ENCODE results near the gene AOPEP. TPM values are rescaled to one million over a fixed set of nuclear protein-coding genes. Genes with fewer than 3 reads are reported as not detected.
A peak's percentile ranks its signal among the peaks of the same experiment; 100 is the strongest.

The AOPEP gene
- total RNA-seq, 2 experiments from 2014 or later: 8.9 to 9.5 TPM

DNA sequence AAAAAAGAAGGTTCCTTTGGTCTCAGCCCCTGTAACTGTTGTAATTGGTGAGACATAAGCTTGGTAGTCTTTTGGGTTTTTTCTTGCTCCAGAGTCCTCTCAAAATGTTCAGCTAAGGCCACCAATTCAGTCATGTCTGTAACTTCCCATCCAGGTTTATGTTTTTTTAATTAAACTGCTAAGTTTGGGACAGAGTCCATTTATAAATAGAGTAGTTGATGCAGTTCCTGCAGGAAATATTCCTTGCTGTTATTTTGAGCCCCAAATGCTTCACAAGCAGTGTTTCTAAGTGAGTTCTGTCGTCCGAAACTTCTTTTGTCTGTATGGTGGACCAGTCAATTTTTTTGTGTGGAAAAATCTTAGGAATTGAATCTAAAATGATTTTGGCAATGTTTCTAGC, 155.0 kb downstream of the AOPEP start:
- CTCF ChIA-PET: interaction anchor here (1.0 to 1.6 kb wide), 2 partner anchors 17 to 19 kb away, joined by 3 to 4 read pairs; no protein-coding TSS in a partner anchor
- POLR2A ChIA-PET: interaction anchor here (0.7 kb wide), 2 partner anchors 197 to 234 kb away, joined by 3 to 5 read pairs; no protein-coding TSS in a partner anchor
- H3K27ac Mint-ChIP-seq: no peak overlapping the region
- H3K9me3 Mint-ChIP-seq (ENCODE audit: low read depth): no peaks in the 10 kb centered on the region
- DNase-seq: no peak
- no peaks in the 10 kb centered on the region for H3K36me3 Mint-ChIP-seq (ENCODE audit: low read depth)
- intact Hi-C loops (cut with DNase I, micrococcal nuclease): no loop called here
- peaks cover 16% of the 10 kb centered on the region for H3K4me1 Mint-ChIP-seq
- H3K4me3 Mint-ChIP-seq: no peak overlapping the region
- no peak for ATAC-seq
- no peaks in the 10 kb centered on the region for H3K27me3 Mint-ChIP-seq

DNA sequence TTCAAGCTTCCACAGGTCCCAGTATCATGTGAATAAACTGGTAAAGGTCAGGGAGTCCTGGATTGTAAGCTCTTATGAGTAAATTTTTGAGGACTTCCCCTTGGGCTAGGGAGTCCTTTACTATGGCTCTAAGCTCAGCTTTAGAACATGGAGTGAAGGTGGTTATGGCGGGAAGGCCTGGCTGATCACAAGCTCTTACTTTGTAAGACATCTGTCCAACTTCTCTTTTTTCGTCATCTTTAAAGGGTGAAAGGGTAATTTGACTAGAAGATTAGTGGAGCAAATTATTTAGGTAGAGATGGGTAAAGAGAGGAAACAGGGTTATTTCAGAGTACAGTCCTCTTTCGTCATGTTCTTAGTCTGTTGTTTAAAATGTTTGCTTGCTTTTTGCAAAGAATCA, 155.4 kb downstream of the AOPEP start:
- intact Hi-C loops (cut with DNase I, micrococcal nuclease): no loop called here
- Mint-ChIP-seq H3K36me3 (ENCODE audit: low read depth) (no peaks in the 10 kb centered on the region), H3K27me3 (no peaks in the 10 kb centered on the region), H3K4me3 (no peak overlapping the region), H3K9me3 (ENCODE audit: low read depth) (no peaks in the 10 kb centered on the region), H3K27ac (no peak overlapping the region), H3K4me1 (peaks cover 16% of the 10 kb centered on the region)
- DNase-seq (no peak), ATAC-seq (no peak)
- POLR2A ChIA-PET: interaction anchor here (0.7 kb wide), 1 partner anchor 197 kb away, joined by 5 read pairs; no protein-coding TSS in a partner anchor
- CTCF ChIA-PET: interaction anchor here (1.6 kb wide), 1 partner anchor 19 kb away, joined by 4 read pairs; no protein-coding TSS in a partner anchor

DNA sequence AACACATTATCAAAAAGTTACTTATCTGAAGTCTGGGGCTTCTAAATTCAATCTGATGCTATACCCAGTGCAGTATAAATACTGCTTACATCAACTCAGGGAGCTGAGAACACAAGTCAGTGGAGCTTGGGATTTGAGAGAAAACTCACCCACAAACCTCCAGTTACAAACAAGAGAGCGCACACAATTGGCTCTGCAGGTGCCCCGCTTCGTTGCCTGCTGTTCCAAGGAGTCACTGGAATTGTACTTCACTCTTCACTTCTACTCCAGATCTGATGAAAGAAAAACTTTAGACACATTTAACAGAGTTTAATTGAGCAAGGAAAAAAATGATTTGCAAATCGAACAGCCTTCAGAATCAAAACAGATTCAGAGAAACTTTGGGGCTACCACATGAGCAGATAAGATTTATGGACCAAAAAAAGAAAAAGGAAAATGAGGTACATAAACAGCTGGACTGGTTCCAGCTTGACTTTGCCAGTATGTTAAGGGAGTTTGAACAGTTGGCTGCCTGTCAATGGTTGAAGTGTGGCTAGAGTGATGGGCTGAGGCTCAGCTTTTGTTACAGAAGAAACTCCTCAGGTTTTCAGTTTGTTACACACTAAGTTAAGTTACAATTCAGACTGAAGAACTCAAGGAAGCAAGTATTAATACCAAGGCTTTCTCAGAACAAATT, 156.6 kb downstream of the AOPEP start:
- Mint-ChIP-seq H3K27ac (no peak overlapping the region), H3K27me3 (no peaks in the 10 kb centered on the region), H3K4me1 (peaks cover 13% of the 10 kb centered on the region), H3K9me3 (ENCODE audit: low read depth) (no peaks in the 10 kb centered on the region), H3K36me3 (ENCODE audit: low read depth) (no peaks in the 10 kb centered on the region), H3K4me3 (no peak overlapping the region)
- ChIA-PET POLR2A (no interaction called here), CTCF (interaction anchor here (1.6 kb wide), 1 partner anchor 18 kb away, joined by 4 read pairs; no protein-coding TSS in a partner anchor)
- DNase-seq (no peak), ATAC-seq (no peak)
- intact Hi-C loops (cut with DNase I, micrococcal nuclease): no loop called here

DNA sequence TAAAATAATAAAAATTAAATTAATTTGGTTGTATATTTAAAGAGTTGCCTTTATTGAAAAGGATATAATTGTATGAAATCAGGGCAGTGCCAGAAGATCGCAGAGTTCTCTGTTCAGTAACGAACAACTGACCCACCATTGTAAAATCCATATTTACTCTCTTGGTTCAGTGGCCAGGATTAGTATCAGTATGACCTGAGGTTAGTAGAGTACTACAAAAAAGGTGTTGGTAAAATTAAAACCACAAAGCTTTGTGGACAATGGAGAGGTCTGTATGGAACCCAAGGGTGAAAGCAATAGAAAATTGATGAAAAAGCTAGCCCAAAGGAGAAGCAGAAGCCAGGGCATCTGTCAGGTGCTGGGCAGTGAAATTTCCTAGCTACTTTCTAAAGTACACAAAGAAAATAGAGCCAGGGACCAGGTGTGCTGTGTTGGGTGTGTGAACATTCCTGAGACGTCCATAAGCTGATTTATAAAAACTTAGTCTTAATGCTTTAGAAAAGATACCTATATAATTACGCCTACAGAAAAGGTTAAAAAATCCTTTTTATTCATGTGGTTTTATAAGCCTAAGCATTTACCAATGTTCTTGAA, 159.5 kb downstream of the AOPEP start:
- Mint-ChIP-seq H3K9me3 (ENCODE audit: low read depth) (peaks cover 6% of the 10 kb centered on the region), H3K27ac (no peak overlapping the region), H3K36me3 (ENCODE audit: low read depth) (peaks cover 7% of the 10 kb centered on the region), H3K27me3 (no peaks in the 10 kb centered on the region), H3K4me3 (no peak overlapping the region), H3K4me1 (no peaks in the 10 kb centered on the region)
- ATAC-seq (no peak), DNase-seq (no peak)
- intact Hi-C loops (cut with DNase I, micrococcal nuclease): no loop called here
- ChIA-PET POLR2A (no interaction called here), CTCF (interaction anchor here (0.8 kb wide), 1 partner anchor 205 kb away, joined by 3 read pairs; no protein-coding TSS in a partner anchor)

DNA sequence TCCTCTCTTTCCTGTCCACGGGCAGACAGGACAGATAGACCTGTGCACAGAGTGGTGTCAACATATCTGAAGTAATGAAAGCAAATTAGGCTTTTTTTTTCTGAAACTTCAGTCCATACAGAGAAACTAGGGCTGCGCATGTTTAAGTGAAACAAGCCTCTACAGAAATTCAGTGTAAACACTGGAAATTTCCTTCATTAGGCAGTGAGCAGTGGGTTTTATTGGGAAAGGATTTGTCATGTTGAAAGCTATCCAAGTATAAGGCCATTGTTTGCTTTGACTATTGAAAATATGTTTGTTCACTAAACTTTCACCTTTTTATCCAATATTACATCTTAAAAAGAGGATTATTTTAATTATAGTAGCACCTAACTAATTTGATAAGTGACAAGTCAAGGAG, 161.2 kb downstream of the AOPEP start:
- intact Hi-C loops (cut with DNase I, micrococcal nuclease): no loop called here
- no peak overlapping the region for H3K4me3 Mint-ChIP-seq
- H3K36me3 Mint-ChIP-seq (ENCODE audit: low read depth): peaks cover 15% of the 10 kb centered on the region
- H3K4me1 Mint-ChIP-seq: no peaks in the 10 kb centered on the region
- ATAC-seq (no peak), DNase-seq (no peak)
- ChIA-PET CTCF (no interaction called here), POLR2A (no interaction called here)
- no peak overlapping the region for H3K27ac Mint-ChIP-seq
- H3K27me3 Mint-ChIP-seq: no peaks in the 10 kb centered on the region
- H3K9me3 Mint-ChIP-seq (ENCODE audit: low read depth): peaks cover 12% of the 10 kb centered on the region

DNA sequence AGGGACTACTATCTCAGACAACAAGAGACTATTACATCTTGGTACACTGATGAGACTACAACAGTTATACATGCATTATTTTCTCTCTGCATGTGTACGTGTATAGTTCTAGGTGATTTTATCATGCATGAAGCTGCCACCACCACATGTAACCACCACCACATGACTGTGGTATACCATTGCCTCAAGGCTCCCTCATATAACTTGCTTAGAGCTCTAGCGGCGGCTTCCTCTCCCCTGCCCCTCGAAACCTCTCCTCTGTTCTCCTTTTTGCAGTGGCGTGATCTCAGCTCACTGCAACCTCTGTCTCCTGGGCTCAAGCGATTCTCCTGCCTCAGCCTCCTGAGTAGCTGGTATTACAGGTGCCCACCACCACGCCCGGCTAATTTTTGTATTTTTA, 162.3 kb downstream of the AOPEP start:
- DNase-seq (no peak), ATAC-seq (no peak)
- Mint-ChIP-seq H3K27me3 (no peaks in the 10 kb centered on the region), H3K4me3 (no peak overlapping the region), H3K4me1 (no peaks in the 10 kb centered on the region), H3K36me3 (ENCODE audit: low read depth) (peaks cover 15% of the 10 kb centered on the region), H3K9me3 (ENCODE audit: low read depth) (peaks cover 12% of the 10 kb centered on the region), H3K27ac (no peak overlapping the region)
- CTCF ChIA-PET: no interaction called here
- intact Hi-C loops (cut with DNase I, micrococcal nuclease): no loop called here
- POLR2A ChIA-PET: no interaction called here

- intact Hi-C loops (cut with DNase I, micrococcal nuclease): no loop called here
- H3K4me3 Mint-ChIP-seq: no peak overlapping the region
- no peak for ATAC-seq
- no peak for DNase-seq
- no peaks in the 10 kb centered on the region for H3K27me3 Mint-ChIP-seq
- H3K4me1 Mint-ChIP-seq: no peaks in the 10 kb centered on the region
- CTCF ChIA-PET: no interaction called here
- H3K36me3 Mint-ChIP-seq (ENCODE audit: low read depth): peaks cover 15% of the 10 kb centered on the region
- POLR2A ChIA-PET: no interaction called here
- no peak overlapping the region for H3K27ac Mint-ChIP-seq
- peaks cover 12% of the 10 kb centered on the region for H3K9me3 Mint-ChIP-seq (ENCODE audit: low read depth)
These were observed 163.1 kb downstream of the AOPEP start for GRCh38 chr9:94889628-94890027.

DNA sequence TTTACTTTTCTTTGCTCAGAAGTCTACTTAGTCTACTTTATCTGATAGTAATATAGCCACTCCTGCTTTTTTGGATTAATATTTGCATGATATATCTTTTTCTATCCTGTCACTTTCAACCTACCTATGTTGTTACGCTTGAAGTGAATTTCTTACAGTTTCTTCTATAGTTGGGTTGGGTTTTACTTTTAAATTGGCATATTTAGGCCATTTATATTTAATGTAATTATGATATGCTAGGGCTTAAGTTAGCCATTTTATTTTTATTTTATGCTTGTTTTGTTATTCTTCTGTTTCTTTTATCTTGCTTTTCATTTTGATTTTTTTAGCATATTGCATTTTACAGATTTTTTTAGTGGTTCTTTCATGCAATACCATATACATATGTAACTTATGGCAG, 164.7 kb downstream of the AOPEP start:
- Mint-ChIP-seq H3K27me3 (no peaks in the 10 kb centered on the region), H3K36me3 (ENCODE audit: low read depth) (peaks cover 15% of the 10 kb centered on the region), H3K4me1 (no peaks in the 10 kb centered on the region), H3K27ac (no peak overlapping the region), H3K9me3 (ENCODE audit: low read depth) (peaks cover 12% of the 10 kb centered on the region), H3K4me3 (no peak overlapping the region)
- intact Hi-C loops (cut with DNase I, micrococcal nuclease): no loop called here
- ATAC-seq (no peak), DNase-seq (no peak)
- POLR2A ChIA-PET: no interaction called here
- CTCF ChIA-PET: no interaction called here

DNA sequence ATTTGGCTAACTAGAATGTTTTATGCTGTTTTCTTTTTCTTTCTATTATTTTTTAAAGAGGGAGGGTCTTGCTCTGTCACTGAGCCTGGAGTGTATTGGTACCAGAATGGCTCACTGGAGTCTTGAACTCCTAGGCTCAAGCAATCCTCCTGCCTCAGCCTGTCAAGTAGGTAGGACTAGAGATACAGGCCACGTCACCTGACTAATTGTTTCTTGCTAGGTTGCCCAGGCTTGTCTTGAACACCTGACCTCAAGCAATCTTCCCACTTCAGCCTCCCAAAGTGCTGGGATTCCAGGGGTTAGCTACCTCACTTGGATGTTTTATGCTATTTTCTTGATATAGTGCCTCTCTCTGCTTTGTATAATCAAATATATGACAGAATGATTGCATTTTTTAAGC, 166.2 kb downstream of the AOPEP start:
- intact Hi-C loops (cut with DNase I, micrococcal nuclease): no loop called here
- Mint-ChIP-seq H3K4me1 (no peaks in the 10 kb centered on the region), H3K27me3 (no peaks in the 10 kb centered on the region), H3K4me3 (no peak overlapping the region), H3K27ac (no peak overlapping the region), H3K36me3 (ENCODE audit: low read depth) (peaks cover 15% of the 10 kb centered on the region), H3K9me3 (ENCODE audit: low read depth) (peaks cover 12% of the 10 kb centered on the region)
- POLR2A ChIA-PET: no interaction called here
- CTCF ChIA-PET: no interaction called here
- no peak for DNase-seq
- ATAC-seq: no peak

GRCh38 chr9:94894094-94894699, 167.7 kb downstream of the AOPEP start:
- H3K27me3 Mint-ChIP-seq: no peaks in the 10 kb centered on the region
- DNase-seq: no peak
- H3K4me1 Mint-ChIP-seq: no peaks in the 10 kb centered on the region
- H3K9me3 Mint-ChIP-seq (ENCODE audit: low read depth): peaks cover 12% of the 10 kb centered on the region
- POLR2A ChIA-PET: no interaction called here
- peaks cover 15% of the 10 kb centered on the region for H3K36me3 Mint-ChIP-seq (ENCODE audit: low read depth)
- no peak overlapping the region for H3K27ac Mint-ChIP-seq
- H3K4me3 Mint-ChIP-seq: no peak overlapping the region
- CTCF ChIA-PET: no interaction called here
- intact Hi-C loops (cut with DNase I, micrococcal nuclease): no loop called here
- ATAC-seq: no peak

DNA sequence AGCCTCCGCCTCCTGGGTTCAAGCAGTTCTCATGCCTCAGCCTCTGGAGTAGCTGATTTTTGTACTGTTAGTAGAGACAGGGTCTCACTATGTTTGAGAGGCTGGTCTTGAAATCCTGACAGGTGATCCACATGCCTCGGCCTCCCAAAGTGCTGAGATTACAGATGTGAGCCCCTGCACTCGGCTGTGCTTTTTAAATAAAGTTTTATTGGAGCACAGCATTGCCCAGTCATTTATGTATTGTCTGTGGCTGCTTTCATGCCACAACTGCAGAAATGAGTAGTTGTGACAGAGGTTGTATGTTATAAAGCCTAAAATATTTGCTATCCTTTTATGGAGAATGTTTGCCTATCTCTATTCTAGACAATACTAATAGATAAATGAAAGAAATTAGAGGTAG, 169.2 kb downstream of the AOPEP start:
- no peak overlapping the region for H3K27ac Mint-ChIP-seq
- peak; percentile 33 for ATAC-seq
- H3K27me3 Mint-ChIP-seq: no peaks in the 10 kb centered on the region
- ChIA-PET POLR2A (no interaction called here), CTCF (no interaction called here)
- peaks cover 9% of the 10 kb centered on the region for H3K9me3 Mint-ChIP-seq (ENCODE audit: low read depth)
- DNase-seq: peak; percentile 21
- peaks cover 11% of the 10 kb centered on the region for H3K36me3 Mint-ChIP-seq (ENCODE audit: low read depth)
- H3K4me1 Mint-ChIP-seq: peaks cover 7% of the 10 kb centered on the region
- H3K4me3 Mint-ChIP-seq: no peak overlapping the region
- intact Hi-C loops (cut with DNase I, micrococcal nuclease): no loop called here

DNA sequence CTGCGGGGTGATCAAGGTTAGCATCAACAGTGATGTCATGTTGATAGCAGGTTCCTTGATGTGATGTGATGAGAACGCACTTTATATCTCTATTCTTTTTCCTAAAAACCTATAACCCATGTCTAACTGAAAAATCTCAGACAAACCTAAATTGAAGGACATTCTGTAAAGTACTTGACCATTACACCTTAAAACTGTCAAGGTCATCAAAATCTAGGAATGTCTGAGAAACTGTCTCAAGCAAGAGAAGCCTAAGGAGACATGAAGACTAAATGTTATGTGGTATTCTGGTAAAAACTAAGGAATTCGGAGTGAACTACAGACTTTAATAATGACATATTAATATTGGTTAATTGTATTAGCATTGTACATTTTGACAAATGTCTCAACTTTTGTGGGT, 170.0 kb downstream of the AOPEP start:
- ATAC-seq: no peak
- H3K27ac Mint-ChIP-seq: no peak overlapping the region
- peaks cover under 1% of the 10 kb centered on the region for H3K9me3 Mint-ChIP-seq (ENCODE audit: low read depth)
- H3K36me3 Mint-ChIP-seq (ENCODE audit: low read depth): peaks cover 3% of the 10 kb centered on the region
- H3K4me1 Mint-ChIP-seq: peaks cover 14% of the 10 kb centered on the region
- CTCF ChIA-PET: no interaction called here
- intact Hi-C loops (cut with DNase I, micrococcal nuclease): no loop called here
- POLR2A ChIA-PET: no interaction called here
- H3K4me3 Mint-ChIP-seq: no peak overlapping the region
- no peak for DNase-seq
- no peaks in the 10 kb centered on the region for H3K27me3 Mint-ChIP-seq

All from activated CD4-positive, alpha-beta T cell treated with anti-CD3 and anti-CD28 coated beads for 36 hours (primary cell).